Activated CD8-positive, alpha-beta memory T cell treated with anti-CD3 and anti-CD28 coated beads for 36 hours (primary cell): ENCODE results near the gene GPI. TPM values are rescaled to one million over a fixed set of nuclear protein-coding genes. Genes with fewer than 3 reads are reported as not detected.

Source experiments
- CTCF ChIA-PET: fragments of 350-600 bp; sonication (Branson Sonifier 250); formaldehyde crosslinking; loops from one replicate; lab custom pipeline; 2021; ENCODE audit warnings: antibody characterized with exemption; lab: Charles Lee
- POLR2A ChIA-PET: fragments of 350-600 bp; sonication (Branson Sonifier 250); formaldehyde crosslinking; loops from one replicate; lab custom pipeline; 2021; ENCODE audit warnings: antibody characterized with exemption; lab: Charles Lee
- total RNA-seq, 2 experiments: library from RNA; stranded (reverse); gene quantifications; one replicate each; pipeline ENCODE4 v1.2.3, GENCODE V29; 2021

GPI gene
- total RNA-seq, 2 experiments from 2014 or later, result 675 to 677 TPM

GRCh38 chr19:34418300-34418699 is 53.3 kb downstream of the GPI start:
- POLR2A ChIA-PET, result no interaction called here

GRCh38 chr19:34426096-34426661 is 61.2 kb downstream of the GPI start:
- POLR2A ChIA-PET, result no interaction called here
- CTCF ChIA-PET, result interaction anchor here (0.5 kb wide), 1 partner anchor 26 kb away, joined by 3 read pairs; no protein-coding TSS in a partner anchor

More at GRCh38 chr19:34418300-34418699, 53.3 kb downstream of the GPI start:
- CTCF ChIA-PET, result no interaction called here

GRCh38 chr19:34428549-34429285 is 63.7 kb downstream of the GPI start:
- CTCF ChIA-PET, result interaction anchor here (0.6 to 0.8 kb wide), 2 partner anchors 15 to 29 kb away, joined by 3 read pairs; no protein-coding TSS in a partner anchor
- POLR2A ChIA-PET, result interaction anchor here (0.6 to 1.0 kb wide), 3 partner anchors 13 to 79 kb away, joined by 3 to 8 read pairs (median 3); no protein-coding TSS in a partner anchor

DNA sequence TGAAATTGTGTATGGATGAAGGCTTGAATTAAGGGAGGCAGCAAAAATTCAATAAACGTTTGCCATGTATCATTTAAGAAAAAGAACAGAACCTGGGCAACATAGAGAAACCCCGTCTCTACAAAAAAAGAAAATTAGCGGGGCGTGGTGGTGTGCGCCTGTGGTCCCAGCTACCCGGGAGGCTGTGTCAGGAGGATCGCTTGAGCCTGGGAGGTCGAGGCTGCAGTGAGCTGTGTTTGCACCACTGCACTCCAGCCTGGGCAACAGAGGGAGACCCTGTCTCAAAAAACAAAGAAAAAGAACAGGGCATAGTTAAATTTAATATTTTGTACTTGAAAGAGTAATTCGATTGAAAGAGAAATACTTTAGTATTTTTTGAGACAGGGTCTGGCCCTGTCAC is 64.6 kb downstream of the GPI start:
- ChIA-PET CTCF (interaction anchor here (1.0 kb wide), 1 partner anchor 25 kb away, joined by 4 read pairs; the partner anchor contains the start of gene PDCD2L), POLR2A (no interaction called here)

DNA sequence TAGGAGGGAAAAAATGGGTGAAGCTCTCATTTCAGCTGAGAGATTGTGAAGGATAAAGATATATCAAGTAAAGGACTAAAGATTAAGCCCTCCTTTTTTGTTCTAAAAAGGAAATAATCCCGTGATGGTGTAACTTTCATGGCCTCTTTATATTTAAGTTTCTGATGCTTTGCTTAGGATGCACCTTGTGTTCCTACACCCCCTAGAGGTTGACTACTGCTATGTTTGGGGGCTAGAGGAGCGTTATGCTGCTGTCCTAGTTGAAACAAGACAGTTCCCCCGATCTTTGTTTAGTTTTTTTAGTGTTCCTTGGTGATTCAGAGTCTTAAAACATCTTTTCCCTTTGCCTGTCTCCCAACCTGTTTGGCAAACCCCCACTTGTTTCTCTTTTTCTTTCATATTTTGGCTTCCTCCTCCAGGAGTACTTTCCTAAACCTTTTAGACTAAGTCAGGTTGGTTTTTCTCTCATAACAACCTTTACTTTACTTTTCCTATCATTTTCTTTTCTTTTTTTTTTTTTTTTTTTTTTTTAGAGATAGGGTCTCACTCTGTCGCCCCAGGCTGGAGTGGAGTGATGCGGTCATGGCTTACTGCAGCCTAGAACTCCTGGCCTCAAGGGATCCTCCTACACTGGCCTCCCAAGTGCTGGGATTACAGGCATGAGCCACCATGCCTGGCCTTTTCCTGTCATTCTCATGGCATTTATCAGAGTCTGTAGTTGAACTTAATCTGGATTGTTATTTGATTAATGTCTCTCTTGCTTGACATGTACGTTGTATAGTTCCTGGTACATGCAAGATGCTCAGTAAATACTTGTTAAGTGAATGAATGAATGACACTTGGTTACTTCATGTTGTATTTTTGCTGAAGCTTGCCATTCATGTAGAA is 66.0 kb downstream of the GPI start:
- ChIA-PET CTCF (interaction anchor here (0.5 to 1.0 kb wide), 2 partner anchors 27 to 28 kb away, joined by 4 to 5 read pairs; partner anchors contain the start of gene PDCD2L), POLR2A (no interaction called here)

DNA sequence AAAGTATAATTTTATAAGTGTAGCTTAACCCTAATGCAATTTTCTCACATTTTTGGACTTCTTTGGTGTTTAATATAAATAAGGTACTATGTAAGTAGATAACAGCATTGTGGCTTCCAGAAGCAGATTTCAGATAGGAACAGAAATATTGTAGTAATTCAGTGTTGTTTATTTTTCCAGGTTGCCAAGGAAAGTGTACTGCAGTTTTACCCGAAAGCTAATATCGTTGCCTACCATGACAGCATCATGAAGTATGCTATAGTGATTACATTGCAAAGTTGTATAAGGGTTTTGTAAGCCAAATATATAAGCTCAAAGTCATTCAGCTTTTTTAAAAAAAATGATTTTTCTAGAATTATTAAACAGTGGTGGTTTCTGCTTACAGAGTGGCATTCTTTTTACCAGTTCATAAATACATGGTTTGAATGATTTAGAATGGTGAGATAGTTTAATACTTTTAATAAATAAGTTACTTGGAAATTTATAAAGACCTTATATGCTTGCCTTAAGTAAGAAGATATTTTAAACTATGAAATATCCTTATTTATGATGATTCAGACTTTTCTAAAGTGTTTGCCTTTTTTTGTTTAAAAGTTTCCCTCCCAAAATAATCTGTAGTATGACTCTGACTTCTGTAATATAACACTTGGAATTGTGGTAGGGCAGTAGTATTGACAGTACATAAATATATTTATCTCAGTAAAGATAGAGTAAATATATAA is 66.8 kb downstream of the GPI start:
- CTCF ChIA-PET, result interaction anchor here (0.5 to 1.2 kb wide), 2 partner anchors 12 to 27 kb away, joined by 3 to 5 read pairs; no protein-coding TSS in a partner anchor
- POLR2A ChIA-PET, result no interaction called here

DNA sequence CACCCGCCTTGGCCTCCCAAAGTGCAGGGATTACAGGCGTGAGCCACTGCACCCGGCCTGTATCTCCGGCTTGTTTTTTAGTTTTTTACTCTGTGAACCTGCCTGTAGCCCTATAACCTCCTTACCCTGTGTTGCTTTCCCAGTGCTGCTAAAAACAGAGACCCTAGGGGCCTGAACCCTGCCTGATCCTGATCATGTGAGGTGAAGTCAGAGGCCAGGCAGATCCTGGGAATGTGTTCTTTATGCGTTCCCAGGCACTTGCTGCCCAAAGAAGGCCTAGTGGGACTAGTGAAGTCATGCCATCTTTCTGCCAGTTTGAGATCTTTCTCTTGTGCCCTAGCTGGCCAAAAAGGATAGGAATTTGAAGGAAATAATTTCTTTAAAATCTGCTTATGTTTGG is 67.8 kb downstream of the GPI start:
- ChIA-PET POLR2A (no interaction called here), CTCF (interaction anchor here (1.2 kb wide), 1 partner anchor 11 kb away, joined by 3 read pairs; no protein-coding TSS in a partner anchor)

DNA sequence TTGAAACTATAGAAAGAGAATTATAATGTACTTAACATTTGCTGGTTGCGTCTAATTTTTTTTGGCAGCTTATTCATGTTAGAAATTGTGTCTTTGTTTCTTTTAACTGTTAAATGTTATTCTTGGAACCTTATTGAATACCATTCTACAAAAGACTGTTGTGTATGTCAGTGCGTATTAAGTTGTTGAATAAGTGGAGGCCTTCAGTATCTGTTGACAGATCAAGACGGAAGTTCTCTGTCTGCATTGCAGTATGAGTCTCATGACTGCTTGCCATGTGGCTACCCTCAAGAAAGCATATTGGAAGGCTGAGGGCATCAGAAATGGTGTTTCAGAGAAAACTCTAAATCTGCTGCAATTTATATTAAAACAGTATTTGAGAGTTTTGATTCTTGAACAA is 71.7 kb downstream of the GPI start:
- ChIA-PET POLR2A (no interaction called here), CTCF (no interaction called here)

- ChIA-PET POLR2A (no interaction called here), CTCF (interaction anchor here (0.7 kb wide), 2 partner anchors 29 to 81 kb away, joined by 3 to 4 read pairs; no protein-coding TSS in a partner anchor)
These were observed 83.2 kb downstream of the GPI start for GRCh38 chr19:34448191-34448590.

Other genes with a start within 250 kb of the GPI start
- 100 to 1,000 TPM; 109 TPM for gene LSM14A, start 192.7 kb upstream of the GPI start, total RNA-seq
- 10 to 100 TPM; 10.5 to 11.4 TPM for gene GARRE1, start 110.6 kb upstream of the GPI start, total RNA-seq
- 10 to 100 TPM; 38.2 to 40.3 TPM for gene PDCD2L, start 39.2 kb downstream of the GPI start, total RNA-seq
- 100 to 1,000 TPM; 167 to 168 TPM for gene UBA2, start 63.2 kb downstream of the GPI start, total RNA-seq
- gene WTIP, start 116.6 kb downstream of the GPI start, total RNA-seq, result under 1 TPM; 0.50 to 0.70 TPM